Measurements from ENCODE around the gene SIRT1.
A peak's percentile ranks its signal among the peaks of the same experiment; 100 is the strongest.
"Not testable (repeated sequence)": the region's sequence is repeated elsewhere in the genome, so short reads cannot be mapped to it uniquely, and the experiment has no call there.

The SIRT1 gene

DNA sequence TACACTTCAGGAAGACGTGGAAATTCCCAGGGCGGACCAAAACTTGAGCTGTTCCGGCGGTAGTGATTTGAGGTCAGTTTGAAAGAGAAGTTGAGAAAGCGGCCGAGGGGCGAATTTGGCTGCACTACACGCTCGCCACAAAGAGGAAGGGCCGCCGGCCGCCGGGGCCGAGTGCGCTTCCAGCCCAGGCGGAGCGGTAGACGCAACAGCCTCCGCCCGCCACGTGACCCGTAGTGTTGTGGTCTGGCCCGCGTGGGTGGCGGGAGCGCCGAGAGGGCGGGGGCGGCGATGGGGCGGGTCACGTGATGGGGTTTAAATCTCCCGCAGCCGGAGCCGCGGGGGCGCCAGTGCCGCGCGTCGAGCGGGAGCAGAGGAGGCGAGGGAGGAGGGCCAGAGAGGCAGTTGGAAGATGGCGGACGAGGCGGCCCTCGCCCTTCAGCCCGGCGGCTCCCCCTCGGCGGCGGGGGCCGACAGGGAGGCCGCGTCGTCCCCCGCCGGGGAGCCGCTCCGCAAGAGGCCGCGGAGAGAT is at the start of gene SIRT1:
Gene SIRT1 (plus strand): TSS at position 344 of the 529 bp plus-strand sequence. CDS start 66 bp downstream, at position 410.
- peak; percentile 95 for DNase-seq (ENCODE audit: low spot score)

DNA sequence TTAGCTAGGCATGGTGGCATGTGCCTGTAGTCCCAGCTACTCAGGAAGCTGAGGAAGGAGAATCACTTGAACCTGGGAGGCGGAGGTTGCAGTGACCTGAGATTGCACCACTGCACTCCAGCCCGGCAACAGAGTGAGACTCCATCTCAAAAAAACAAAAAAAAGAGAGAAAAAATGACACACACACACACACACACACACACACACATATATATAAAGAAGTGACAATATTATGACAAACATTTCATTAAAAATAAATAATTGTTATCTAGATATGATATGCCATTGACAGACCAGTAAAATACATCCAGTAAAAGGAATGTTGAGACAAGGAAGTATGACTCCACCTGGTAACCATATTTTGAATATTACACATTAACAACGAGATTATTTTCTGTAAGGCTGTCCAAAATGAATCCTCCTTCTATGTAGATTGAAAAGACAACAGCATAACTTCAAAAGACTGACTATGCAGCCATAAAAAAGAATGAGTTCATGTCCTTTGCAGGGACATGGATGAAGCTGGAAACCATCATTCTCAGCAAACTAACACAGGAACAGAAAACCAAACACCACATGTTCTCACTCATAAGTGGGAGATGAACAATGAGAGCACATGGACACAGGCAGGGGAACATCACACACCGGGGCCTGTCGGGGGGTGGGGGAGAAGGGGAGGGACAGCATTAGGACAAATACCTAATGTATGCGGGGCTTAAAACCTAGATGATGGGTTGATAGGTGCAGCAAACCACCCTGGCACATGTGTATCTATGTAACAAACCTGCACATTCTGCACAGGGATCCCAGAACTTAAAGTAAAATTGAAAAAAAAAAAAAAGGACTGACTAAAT is 48.7 kb upstream of the SIRT1 start:
- peak; percentile 36 for DNase-seq (ENCODE audit: low spot score)

DNA sequence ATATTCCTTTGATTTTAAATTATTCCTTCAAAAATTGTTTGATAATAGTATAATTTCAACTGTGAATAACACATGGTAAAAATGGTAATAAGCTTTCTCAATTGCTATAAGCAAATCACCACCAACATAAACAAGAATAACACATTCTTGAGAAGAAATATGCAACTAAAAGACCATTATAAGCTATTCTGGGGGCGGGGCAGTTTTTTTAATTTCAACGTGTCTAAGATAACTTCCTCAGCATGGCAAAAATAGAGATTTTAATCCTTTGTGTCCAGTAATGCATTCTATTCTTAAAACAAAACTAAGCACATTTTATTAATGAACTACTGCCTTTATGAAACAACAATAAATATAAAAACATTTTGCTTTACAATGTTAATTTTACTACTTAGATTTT is 48.0 kb upstream of the SIRT1 start:
- peak; percentile 52 for DNase-seq (ENCODE audit: low spot score)

DNA sequence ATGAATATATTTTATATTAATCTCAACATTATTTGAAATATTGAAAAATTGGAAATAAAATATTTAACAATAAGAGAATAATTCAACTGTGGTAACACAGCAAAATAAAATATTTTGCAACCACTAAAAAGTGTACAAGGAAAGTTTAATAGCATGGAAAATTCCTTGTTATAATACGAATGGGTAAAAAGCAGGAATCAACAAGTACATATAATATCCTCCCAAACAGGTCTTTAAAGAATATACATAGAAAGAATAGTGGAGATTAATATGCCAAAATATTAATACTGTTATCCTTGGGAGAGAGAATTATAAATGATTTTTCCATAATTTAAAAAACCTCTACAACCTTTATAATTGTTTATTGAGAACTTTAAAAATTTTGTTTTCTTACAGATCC is 47.5 kb upstream of the SIRT1 start:
- no peak for DNase-seq (ENCODE audit: low spot score)

DNA sequence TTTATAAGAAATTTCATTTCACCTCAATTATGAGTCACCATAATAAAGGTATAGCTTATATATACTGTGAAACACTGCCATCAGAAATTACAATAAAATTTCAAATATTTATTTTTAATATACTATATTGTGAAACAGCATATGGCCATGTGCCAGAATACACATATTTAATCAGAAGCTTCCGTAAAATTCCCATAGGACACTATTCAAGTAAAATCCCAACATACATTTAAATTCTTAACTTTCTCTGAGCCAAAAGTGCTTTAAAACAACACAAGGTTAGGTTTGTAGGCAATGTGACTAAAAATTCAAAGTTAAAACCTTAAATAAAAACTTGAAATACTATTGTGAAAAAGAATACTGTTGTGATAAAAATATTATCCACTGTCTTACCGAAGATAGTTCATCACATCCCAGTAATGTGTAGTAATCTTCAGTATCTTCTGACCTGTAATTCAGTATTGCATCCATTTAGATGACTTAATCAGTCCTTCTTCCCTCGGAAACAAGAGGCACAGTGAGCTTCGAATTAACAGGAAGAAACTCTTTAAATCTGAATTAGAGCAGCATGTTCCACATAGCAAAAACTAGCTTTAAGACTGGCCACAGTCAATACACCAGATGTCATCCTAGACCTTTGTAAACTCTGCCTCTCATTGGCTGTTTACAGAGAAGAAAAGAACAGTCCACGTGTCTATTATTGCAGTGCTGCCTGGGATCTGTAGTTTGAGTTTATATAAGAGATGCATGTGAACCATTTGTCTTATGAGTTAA is 46.7 kb upstream of the SIRT1 start, which contains the start of gene DNAJC12:
Gene DNAJC12 (minus strand): TSS at position 648 of the 774 bp plus-strand sequence. CDS start 177 bp downstream, at position 471.
- peak; percentile 94 for DNase-seq (ENCODE audit: low spot score)

DNA sequence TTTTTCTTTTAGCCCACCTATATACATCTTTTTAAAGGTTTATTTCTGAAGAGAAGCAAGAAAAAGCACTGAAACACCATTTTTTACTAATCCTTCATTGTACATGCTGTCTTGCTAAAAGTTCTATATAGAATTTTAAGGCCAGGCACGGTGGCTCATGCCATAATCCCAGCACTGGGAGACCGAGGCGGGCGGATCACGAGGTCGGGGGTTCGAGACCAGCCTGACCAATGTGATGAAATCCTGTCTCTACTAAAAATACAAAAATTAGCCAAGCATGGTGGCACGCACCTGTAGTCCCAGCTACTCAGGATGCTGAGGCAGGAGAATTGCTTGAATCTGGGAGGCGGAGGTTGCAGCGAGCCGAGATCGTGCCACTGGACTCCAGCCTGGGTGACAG is 44.9 kb upstream of the SIRT1 start:
- DNase-seq (ENCODE audit: low spot score): not testable (repeated sequence)

DNA sequence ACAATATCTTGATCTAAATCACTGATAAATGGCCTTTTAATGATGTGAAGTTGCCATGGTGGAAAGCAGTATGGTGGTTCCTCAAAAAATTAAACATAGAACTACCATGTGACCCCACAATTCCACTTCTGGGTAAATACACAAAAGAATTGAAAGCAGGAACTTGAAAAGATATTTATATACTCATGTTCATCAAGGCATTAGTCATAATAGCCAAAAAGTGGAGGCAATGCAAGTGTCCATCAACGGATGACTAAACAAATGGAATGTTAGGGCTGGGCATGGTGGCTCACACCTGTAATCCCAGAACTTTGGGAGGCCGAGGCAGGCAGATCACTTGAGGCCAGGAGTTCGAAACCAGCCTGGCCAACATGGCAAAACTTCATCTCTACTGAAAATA is 44.5 kb upstream of the SIRT1 start:
- DNase-seq (ENCODE audit: low spot score): no peak

DNA sequence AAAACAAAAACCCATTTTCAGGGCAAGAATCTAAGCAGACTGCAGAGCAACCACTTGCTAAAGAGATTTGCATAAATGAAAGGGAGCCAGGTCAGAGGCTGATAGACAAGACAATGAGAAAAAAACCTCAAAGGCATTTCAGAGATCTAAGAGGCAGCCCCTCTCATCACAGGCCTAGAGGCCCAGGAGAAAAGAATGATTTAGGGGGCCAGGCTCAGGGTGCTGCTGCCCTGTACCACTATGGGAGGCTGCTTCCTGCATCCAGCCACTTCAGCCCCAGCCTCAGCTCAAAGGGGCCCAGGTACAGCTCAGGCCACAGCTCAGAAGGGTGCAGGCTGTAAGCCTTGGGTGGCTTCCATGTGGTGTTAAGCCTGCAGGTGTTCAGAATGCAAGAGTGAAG is 42.7 kb upstream of the SIRT1 start:
- no peak for DNase-seq (ENCODE audit: low spot score)

DNA sequence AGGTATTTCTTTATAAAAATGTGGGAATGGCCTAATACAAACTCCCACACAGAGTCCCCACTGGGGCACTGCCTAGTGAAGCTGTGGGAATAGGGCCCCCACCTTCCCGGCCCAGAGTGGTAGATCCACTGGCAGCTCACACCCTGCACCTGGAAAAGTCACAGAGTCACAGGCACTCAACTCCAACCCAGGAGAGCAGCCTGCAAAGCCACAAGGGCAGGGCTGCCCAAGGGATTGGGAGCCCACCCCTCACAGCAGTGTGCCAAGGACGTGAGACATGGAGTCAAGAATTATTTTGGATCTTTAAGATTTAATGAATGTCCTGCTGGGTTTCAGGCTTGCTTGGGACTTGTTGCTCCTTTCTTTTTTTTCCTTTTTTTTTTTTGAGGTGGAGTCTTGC is 41.2 kb upstream of the SIRT1 start:
- no peak for DNase-seq (ENCODE audit: low spot score)

DNA sequence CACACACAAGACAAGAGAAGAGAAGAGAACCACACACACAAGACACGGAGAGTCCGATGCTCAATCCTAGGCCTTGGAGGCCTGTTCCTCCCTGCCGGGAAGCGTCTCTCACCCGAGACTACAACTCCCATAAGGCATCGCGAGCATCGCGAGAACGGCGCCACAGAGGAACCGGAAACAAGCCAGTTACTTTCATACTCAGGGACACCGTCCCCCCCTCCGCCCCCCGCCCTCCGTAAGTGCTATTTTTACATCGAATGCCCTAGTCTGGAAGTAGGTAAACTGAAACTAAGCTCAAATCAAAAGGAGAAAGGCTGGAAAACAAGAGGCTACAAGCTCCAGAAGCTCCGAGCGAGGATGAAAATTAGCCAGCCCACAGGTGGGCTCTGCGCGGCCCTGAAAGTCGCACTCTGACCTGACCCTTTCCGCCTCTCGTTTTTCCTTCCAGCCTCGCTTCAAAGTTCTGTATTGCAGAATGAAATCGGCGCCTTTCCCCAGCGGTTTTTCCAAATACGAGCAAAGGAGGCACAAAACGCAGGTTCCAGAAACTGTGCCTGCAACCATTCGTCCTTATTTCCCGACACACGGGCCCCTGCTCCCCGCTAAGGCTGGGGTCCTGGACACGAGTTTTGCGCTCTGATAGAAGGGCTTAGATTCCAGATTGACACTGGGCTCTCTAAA is 35.0 kb upstream of the SIRT1 start:
- peak; percentile 96 for DNase-seq (ENCODE audit: low spot score)

DNA sequence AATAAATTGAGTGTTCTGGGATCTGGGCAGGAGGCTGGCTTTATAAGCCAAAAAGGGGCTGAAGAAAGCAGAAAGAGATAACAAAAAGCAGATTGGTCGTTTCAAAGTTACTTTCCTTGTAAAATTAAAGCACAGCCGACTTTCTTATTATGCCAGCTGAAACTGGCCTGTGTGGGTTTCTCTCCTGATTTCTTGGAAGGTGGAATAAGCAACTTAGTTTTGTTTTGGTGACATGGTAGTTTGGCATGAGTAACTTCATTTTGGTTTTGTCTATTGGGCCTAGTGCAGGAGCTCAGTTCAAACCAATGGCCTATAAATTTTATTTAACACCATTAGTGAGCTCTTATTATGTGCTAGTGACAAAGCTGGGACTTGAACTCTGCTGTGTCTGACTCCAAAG is 33.3 kb upstream of the SIRT1 start:
- DNase-seq (ENCODE audit: low spot score): no peak

DNA sequence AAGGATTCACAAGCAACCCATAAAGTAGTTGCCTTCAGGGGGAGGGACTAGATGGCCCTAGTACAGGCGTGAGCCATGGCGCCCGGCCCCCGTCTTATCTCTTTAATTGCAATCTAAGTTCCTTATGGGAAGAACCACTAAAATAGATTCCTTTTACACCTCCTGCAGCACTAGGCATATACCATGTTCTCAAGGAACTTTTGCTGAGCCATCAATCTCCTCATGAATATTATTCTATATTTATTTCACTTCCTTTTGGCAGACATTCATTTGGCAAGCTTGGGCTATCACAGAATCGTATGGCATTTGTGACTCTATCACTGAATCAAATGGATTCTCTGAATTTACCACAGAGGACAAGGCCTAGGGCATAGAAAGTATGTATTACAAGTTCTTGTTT is 31.7 kb upstream of the SIRT1 start:
- DNase-seq (ENCODE audit: low spot score): no peak

DNA sequence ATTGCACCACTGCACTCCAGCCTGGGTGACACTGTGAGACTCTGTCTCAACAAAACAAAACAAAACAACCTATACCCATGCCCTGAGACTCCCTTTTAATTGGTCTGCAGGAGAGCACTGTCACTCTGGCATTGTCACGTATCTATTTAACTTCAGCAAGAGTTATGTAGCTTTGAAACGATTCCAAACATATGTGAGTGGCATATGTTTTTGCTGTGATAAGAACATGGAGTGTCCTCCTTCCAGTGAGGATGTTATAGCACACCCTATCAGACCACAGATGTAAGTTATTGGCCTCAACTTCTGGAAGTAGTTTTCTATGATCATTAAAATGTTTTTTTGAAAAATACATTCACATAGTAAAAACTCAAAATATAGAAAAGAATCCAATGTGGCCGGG is 30.9 kb upstream of the SIRT1 start:
- DNase-seq (ENCODE audit: low spot score): no peak

DNA sequence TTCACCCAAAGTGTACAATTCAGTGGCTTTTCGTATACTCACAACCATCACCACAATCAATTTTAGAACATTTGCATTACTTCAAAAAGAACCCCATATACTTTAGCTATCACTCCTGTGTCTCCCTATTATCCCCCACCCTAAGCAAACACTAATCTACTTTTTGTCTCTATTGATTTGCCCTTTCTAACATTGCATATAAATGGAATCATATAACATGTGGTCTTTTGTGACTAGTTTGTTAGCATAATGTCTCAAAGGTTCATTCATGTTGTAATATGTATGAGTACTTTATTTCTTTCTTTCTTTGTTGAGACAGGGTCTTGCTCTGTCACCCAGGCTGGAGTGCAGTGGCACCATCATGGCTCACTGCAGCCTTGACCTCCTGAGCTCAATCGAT is 25.5 kb upstream of the SIRT1 start:
- no peak for DNase-seq (ENCODE audit: low spot score)

DNA sequence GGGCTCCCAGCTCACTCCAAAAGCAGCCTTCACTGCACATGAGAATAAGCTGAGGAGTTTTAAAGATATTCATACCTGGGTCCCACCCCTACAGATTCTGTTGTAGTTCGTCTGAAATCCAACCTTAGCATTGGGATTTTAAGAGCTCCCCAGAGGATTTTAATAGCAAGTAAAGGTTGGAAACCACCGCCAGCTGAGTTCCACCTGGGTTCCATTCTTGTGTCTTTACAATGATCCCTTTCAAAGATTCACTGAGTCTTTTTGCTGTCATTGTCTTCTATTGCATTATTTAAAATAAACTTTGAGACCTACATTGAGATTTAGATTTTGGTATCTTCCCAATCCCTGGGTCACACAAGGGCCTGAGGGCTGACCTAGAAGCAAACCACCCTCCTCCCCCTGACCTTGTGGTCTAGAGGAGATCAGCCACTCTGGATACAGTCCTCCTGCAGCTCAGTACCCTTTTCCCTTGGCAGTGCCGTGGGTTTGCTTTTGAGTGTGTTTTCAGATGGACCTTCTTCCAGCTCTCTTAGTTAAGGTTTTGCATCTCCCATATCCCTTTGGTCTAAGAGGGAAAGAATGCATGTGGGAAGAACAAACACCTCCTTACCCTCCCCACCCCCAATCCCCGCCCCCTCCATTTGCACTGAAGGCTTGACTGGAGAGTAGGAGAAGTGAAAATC is 22.6 kb upstream of the SIRT1 start:
- DNase-seq (ENCODE audit: low spot score): no peak

DNA sequence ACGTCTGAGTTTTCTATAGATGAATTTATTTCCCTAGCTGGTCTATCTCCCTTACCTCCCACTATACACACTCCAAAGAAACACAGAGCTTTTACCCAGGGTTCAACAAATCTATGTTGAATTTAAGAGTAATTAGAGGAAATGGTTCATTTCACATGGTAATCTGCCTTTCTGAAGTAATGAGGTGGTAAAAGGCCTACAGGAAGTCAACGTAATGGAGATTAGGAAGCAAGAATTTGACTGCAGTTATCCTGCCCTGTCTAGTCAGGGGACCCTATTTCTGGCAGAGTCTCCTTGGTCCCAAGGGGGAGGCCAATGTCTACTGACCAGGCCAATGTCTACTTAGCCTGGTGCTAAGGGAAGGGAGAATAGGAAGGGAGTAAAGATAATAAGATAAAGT is 21.4 kb upstream of the SIRT1 start:
- DNase-seq (ENCODE audit: low spot score): no peak

DNA sequence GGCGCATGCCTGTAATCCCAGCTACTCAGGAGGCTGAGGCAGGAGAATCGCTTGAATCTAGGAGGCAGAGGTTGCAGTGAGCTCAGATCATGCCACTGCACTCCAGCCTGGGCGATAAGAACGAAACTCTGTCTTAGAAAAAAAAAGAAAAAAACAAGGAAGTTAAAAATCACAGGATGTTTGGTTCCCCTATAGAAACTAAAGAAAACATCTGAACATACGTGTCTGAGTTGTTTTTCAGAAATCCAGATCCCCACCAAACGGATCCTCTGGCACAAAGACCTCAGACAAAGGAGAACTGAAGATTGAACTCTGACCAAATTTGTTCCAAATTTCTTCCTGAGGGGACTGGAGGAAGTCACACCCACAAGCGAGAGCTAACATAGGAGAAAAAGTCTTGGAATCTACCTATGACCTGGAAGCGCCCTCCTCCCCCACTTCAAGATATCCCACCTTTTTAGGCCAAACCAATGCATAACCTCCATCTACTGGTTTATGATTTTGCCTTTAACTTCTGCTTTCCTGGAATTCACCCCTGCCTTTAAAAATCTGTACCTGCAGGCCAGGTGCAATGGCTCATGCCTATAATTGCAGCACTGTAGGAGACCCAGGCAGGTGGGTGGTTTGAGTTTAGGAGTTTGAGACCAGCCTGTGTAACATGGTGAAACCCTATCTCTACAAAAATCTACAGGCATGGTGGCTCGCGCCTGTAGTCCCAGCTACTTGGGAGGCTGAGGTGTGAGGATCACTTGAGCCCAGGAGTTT is 19.7 kb upstream of the SIRT1 start:
- DNase-seq (ENCODE audit: low spot score): no peak

DNA sequence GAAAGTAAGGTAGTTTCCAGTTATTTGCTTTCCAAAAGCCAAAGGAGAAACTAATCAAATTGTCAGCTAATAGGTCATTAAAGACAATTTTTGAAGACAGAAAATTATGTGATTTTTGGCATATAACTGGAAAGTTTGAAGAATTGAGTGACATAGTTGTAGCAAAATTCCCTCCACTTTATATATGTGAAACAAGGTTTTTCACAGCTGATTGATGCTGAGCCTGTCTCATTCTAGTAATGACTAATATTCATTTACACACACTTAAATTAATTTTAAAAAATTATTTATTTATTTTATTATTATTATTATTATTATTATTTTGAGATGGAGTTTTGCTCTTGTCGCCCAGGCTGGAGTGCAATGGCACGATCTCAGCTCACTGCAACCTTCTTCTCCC is 16.3 kb upstream of the SIRT1 start:
- no peak for DNase-seq (ENCODE audit: low spot score)

DNA sequence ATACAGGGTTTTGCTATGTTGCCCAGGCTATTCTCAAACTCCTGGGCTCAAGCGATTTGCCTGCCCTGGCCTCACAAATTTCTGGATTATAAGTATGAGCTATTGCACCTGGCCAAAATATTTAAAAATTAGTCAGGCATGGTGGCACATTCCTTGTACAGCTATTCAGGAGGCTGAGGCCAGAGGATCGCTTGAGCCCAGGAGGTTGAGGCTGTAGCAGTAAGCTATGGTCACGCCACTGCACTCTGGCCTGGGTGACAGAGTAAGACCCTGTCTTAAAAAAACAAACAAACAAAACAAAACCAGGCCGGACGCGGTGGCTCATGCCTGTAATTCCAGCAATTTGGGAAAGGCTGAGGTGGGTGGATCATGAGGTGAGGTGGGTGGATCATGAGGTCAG is 14.5 kb upstream of the SIRT1 start:
- no peak for DNase-seq (ENCODE audit: low spot score)

DNA sequence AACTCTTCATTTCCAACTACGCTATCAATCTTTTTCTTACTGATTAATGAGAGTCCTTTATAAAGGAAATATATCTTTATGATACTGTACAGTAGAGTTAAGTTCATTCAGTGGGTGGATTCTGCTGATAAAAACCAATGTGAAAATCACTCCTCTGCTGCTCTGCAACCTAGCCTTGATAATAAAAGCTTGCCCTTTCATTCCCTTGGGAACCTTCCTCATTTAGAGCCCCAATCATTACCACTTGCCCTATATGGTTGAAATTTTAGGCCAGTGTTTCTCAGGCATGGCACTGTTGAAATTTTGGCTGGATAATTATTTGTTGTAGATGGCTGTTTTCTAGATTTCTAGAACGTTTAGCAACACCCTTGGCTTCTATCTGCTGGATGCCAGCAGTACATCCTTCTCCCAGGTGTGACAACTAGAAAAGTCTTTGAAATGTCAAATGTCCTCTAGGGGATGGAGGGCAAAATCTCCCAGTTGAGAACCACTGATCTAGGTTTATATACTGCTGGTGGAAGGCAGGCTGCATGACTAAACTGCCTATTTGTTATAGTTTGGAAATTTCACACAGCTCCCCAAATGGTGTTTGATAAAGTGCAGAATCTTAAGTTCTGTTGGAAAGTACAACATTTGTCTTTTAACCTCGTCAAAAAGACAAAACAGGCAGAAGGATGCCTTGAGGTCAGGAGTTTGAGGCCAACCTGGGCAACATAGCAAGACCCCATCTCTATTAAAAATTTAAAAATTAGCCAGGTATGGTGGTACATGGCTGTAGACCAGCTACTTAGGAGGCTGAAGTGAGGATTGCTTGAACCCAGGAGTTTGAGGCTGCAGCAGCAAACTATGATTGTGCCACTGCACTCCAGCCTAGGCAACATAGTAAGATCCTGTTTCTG is 8.9 kb upstream of the SIRT1 start:
- DNase-seq (ENCODE audit: low spot score): no peak

Measured in NAMALWA (cell line).